Suprapubic skin (tissue), 4 donors: ENCODE data around the gene LHX3. TPM values are rescaled to one million over a fixed set of nuclear protein-coding genes. Genes with fewer than 3 reads are reported as not detected.

Experiments
- DNase-seq, 2 donors: peaks; one replicate each; pipeline ENCODE4 v3.0.0-alpha.2; 2019; ENCODE audit warnings: low spot score in 2 of 2
- H3K27ac ChIP-seq: fragments of 200-600 bp; sonication (generic); one replicate; pipeline ENCODE4 v1.5.1; 2019
- H3K27me3 ChIP-seq: fragments of 200-600 bp; sonication (generic); one replicate; pipeline ENCODE4 v1.5.1; 2019
- H3K36me3 ChIP-seq: fragments of 200-600 bp; sonication (generic); one replicate; pipeline ENCODE4 v1.5.1; 2019
- H3K4me1 ChIP-seq: fragments of 200-600 bp; sonication (generic); one replicate; pipeline ENCODE4 v1.5.1; 2019
- H3K4me3 ChIP-seq: fragments of 200-600 bp; sonication (generic); one replicate; pipeline ENCODE4 v1.5.1; 2019; ENCODE audit warnings: mild to moderate bottlenecking
- H3K9me3 ChIP-seq: fragments of 200-600 bp; sonication (generic); one replicate; pipeline ENCODE4 v1.5.1; 2019
- EP300 ChIP-seq: sonication (generic); formaldehyde crosslinking; IDR thresholded peaks from one replicate; pipeline ENCODE4 v1.6.1; 2017; ENCODE audit warnings: antibody characterized with exemption
- POLR2A ChIP-seq, 2 donors: fragments of 450-650 bp; IDR thresholded peaks; one replicate each; pipeline ENCODE4 v1.6.1; 2017; ENCODE audit warnings: antibody characterized with exemption in 2 of 2, mild to moderate bottlenecking in 2 of 2, moderate library complexity in 2 of 2
- POLR2AphosphoS5 ChIP-seq, 3 donors: sonication (generic); formaldehyde crosslinking; IDR thresholded peaks; one replicate each; pipeline ENCODE4 v1.6.1; 2017; ENCODE audit warnings: antibody characterized with exemption in 3 of 3
- WGBS: methylation state at CpG from one replicate; pipeline ENCODE4 v1.1.5; 2018; 5-methylcytosine and 5-hydroxymethylcytosine counted together
- total RNA-seq, 4 donors: library from RNA; depleted of rRNA; stranded (reverse); fragments of >200 nt; gene quantifications; one replicate each; pipeline ENCODE4 v1.1.0, GENCODE V29; 2016
- TF ChIP-seq, protein P1 (sequence below), 2 donors: fragments of 200-600 bp in 1 of 2; fragments of 450-650 bp in 1 of 2; sonication (generic) in 1 of 2; IDR thresholded peaks; one replicate each; pipeline ENCODE4 v1.5.1; 2016 to 2019; ENCODE audit warnings: antibody characterized with exemption in 2 of 2, mild to moderate bottlenecking in 1 of 2, moderate library complexity in 1 of 2

LHX3 gene
- total RNA-seq, 4 donors from 2014 or later, result 0.26 TPM; not detected in 2

DNA sequence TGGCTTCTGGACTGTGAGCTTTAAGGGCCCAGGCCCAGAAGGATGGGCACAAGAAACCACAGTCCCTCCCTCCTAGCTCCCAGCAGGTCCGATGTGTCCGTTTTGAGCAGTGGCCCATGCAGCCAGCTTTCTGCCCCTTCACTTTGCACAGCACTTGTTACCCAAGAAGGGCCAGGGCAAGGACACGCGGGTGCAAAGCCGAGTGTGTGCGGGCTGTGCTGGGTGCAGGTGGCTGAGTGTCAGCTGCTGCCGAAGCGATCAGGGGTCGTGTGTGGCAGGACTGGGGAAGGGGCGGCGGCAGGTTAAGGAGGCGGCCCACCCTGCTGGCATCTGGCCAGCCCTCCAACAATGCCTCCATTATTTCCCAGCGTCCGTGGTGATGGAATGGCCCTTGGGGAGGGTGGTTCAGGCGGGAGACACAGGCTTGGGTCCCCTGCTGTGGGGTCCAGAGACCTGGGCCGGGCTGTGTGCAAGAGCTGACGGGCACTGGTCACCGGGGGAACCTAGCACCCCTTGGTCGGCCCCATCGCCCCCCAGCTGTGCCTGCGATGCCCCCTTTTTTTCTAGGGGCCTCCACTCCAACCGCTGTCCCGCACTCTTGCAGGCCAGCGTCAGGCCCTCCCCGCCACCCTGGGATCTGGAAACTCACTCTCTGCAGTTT is 653 bp downstream of the LHX3 start:
- no peak overlapping the region for H3K4me3 ChIP-seq
- H3K27ac ChIP-seq, result no peak overlapping the region
- TF ChIP-seq EP300, result no peak
- no peak for TF ChIP-seq POLR2AphosphoS5 (IDR thresholded peaks at IDR 0.05)
- TF ChIP-seq, protein P1, sequence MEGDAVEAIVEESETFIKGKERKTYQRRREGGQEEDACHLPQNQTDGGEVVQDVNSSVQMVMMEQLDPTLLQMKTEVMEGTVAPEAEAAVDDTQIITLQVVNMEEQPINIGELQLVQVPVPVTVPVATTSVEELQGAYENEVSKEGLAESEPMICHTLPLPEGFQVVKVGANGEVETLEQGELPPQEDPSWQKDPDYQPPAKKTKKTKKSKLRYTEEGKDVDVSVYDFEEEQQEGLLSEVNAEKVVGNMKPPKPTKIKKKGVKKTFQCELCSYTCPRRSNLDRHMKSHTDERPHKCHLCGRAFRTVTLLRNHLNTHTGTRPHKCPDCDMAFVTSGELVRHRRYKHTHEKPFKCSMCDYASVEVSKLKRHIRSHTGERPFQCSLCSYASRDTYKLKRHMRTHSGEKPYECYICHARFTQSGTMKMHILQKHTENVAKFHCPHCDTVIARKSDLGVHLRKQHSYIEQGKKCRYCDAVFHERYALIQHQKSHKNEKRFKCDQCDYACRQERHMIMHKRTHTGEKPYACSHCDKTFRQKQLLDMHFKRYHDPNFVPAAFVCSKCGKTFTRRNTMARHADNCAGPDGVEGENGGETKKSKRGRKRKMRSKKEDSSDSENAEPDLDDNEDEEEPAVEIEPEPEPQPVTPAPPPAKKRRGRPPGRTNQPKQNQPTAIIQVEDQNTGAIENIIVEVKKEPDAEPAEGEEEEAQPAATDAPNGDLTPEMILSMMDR (IDR thresholded peaks at IDR 0.05), result no peak
- WGBS, result 64% methylated on average over 20 of the region's 25 CpGs
- peaks cover 8% of the 10 kb centered on the region for H3K4me1 ChIP-seq
- H3K27me3 ChIP-seq, result peaks cover 68% of the 10 kb centered on the region
- H3K36me3 ChIP-seq, result peaks cover 17% of the 10 kb centered on the region
- DNase-seq, result no peak
- H3K9me3 ChIP-seq, result no peaks in the 10 kb centered on the region

DNA sequence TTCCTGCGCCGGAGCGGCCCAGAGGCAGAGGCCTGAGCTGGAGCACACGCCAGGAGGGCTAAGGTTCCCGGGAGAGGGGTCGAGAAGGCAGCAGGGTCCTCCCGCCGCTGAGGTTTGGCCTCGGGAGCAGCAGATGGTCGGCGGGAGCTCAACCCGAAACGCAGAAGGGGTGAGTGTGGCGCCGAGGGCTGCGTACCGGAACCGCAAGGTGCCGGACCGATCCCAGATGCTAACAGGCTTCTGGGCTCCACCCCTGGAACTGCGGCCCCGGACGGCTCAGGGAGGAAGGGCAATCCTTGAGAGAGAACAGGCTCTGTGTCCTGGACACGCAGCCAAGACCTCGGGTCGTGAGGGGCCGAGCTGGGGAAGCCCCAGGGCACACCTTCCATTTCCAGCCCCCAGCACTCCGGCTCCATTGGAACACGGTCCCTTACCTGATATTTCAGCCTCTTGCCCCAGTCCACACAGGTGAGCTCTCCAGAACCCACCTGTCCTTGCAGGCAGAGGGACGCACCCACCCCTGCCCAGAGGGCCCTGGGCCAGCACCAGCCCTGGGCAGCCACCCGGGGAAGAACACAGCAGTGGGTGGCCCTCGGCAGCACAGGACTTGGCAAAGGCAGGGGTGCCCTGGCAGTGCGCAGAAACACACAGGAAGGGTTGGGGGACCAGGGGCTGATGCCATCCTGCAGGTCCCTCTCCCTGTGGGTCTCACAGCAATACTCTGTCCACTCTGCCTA is 1.4 kb downstream of the LHX3 start:
- 66% methylated on average over 3 of the region's 33 CpGs for WGBS

DNA sequence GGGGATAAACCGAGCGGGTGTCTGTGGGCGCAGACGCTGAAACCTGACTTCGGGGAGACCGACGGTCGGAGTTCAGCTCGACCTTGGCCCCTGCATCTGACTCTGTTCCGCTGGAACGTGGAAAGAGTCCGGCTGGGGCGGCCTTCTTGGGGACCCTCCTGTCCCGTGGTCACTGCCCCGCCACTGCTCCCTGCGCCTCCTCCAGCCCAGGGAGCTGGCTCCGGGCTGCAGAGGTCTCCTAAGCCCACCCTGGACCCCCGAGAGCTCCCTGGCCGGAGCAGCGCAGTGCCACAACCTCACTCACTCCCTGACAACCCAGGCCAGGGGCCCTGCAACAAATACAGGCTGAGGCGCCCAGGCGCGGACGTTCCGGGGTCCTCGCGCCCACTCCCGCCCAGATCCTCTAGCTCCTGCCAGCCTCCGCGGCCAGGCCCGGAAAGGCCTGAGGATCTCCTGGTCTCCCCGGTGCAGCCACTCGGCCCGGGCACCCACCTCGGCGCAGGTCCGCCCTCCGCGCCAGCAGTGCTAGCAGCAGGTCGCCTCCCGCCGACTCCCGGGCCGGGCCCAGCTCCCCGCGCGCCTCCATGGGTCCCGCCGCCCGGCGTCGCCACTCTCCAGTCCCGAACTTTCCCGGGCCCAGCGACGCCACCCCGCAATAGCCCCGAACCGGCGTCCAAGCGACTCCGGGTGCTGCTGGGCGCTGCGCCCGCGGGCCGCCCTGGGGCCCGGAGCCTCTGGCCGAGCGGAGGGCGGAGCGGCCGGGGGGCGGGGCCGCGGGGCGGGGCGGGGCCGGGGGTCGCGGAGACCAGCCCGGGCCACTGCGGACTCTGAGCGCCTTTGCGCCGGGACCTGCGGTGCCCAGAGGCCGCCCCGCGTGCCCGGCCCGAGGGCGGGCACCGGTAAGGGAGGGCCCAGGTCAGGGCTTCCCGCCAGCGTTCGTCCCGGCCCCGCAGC is 2.2 kb downstream of the LHX3 start:
- WGBS, result 6% methylated on average over 18 of the region's 99 CpGs
- no peak overlapping the region for H3K4me3 ChIP-seq
- no peak overlapping the region for H3K27ac ChIP-seq
- TF ChIP-seq, protein P1 (IDR thresholded peaks at IDR 0.05), result no peak
- TF ChIP-seq POLR2A (IDR thresholded peaks at IDR 0.05) (no peak), POLR2AphosphoS5 (IDR thresholded peaks at IDR 0.05) (no peak), EP300 (no peak)
- H3K9me3 ChIP-seq, result no peaks in the 10 kb centered on the region
- no peak for DNase-seq
- H3K36me3 ChIP-seq, result peaks cover 4% of the 10 kb centered on the region
- H3K27me3 ChIP-seq, result peaks cover 83% of the 10 kb centered on the region
- H3K4me1 ChIP-seq, result peaks cover 21% of the 10 kb centered on the region

More for the DNA sequence above, 1.4 kb downstream of the LHX3 start:
- peaks cover 15% of the 10 kb centered on the region for H3K4me1 ChIP-seq
- H3K36me3 ChIP-seq, result peaks cover 10% of the 10 kb centered on the region
- no peak for TF ChIP-seq POLR2A (IDR thresholded peaks at IDR 0.05)
- TF ChIP-seq POLR2AphosphoS5 (IDR thresholded peaks at IDR 0.05), result no peak
- TF ChIP-seq, protein P1 (IDR thresholded peaks at IDR 0.05), result no peak
- no peak for TF ChIP-seq EP300
- H3K9me3 ChIP-seq, result no peaks in the 10 kb centered on the region
- H3K4me3 ChIP-seq, result no peak overlapping the region
- DNase-seq, result no peak
- H3K27me3 ChIP-seq, result peaks cover 75% of the 10 kb centered on the region
- H3K27ac ChIP-seq, result no peak overlapping the region

DNA sequence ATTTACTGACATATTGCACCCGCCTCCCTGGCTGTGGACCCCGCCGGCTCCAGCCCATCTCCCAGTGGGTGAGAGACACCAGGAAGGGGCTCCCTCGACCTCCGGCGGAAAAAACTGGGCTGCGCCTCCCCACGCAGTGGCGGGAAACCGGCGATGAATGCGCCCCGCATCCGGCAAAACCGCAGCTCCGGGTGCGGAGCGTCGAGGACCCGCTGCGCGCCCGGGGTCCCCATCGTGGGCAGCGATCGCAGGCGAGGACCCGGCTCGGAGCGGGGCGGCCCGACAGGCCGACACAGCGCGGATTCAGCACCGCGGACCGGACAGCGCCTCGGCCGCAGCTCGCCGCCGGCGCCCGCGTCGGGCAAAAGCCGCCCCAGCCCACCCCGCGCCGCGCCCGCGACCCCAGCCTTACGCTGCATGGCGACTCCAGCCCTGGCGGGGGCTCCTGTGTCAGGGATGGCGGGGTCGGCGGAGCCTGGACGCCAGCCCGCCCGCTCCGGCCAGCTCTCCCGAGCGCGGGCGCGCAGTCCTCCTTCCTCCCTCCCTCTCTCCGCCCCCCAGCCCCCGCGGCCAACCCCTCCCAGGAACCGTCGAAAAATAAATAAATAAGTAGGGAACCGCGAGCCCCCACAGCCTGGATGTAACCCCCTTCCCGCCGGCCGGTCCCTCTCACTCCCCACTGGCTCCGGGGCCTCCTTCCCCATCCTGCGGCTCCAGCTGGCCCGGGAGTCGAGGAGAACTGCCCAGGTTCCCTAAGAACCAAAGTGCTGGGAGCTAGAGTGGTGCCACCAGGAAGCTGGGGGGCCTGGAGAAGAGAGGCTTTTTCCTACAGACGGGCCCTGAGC is 3.1 kb downstream of the LHX3 start:
- peaks cover 92% of the 10 kb centered on the region for H3K27me3 ChIP-seq
- no peak for TF ChIP-seq POLR2AphosphoS5 (IDR thresholded peaks at IDR 0.05)
- no peak for TF ChIP-seq POLR2A (IDR thresholded peaks at IDR 0.05)
- TF ChIP-seq, protein P1 (IDR thresholded peaks at IDR 0.05), result no peak
- H3K4me3 ChIP-seq, result no peak overlapping the region
- H3K27ac ChIP-seq, result no peak overlapping the region
- H3K9me3 ChIP-seq, result no peaks in the 10 kb centered on the region
- H3K36me3 ChIP-seq, result no peaks in the 10 kb centered on the region
- H3K4me1 ChIP-seq, result peaks cover 21% of the 10 kb centered on the region
- WGBS, result 35% methylated on average over 2 of the region's 85 CpGs
- no peak for DNase-seq
